HG03196 (cell line): ENCODE data around the gene ALDH1B1.

Source experiments
- ATAC-seq: cut with Tn5 transposase; IDR thresholded peaks from one replicate; pipeline ENCODE4 v1.9.1; 2021; ENCODE audit not compliant: unreplicated experiment

Gene ALDH1B1

DNA sequence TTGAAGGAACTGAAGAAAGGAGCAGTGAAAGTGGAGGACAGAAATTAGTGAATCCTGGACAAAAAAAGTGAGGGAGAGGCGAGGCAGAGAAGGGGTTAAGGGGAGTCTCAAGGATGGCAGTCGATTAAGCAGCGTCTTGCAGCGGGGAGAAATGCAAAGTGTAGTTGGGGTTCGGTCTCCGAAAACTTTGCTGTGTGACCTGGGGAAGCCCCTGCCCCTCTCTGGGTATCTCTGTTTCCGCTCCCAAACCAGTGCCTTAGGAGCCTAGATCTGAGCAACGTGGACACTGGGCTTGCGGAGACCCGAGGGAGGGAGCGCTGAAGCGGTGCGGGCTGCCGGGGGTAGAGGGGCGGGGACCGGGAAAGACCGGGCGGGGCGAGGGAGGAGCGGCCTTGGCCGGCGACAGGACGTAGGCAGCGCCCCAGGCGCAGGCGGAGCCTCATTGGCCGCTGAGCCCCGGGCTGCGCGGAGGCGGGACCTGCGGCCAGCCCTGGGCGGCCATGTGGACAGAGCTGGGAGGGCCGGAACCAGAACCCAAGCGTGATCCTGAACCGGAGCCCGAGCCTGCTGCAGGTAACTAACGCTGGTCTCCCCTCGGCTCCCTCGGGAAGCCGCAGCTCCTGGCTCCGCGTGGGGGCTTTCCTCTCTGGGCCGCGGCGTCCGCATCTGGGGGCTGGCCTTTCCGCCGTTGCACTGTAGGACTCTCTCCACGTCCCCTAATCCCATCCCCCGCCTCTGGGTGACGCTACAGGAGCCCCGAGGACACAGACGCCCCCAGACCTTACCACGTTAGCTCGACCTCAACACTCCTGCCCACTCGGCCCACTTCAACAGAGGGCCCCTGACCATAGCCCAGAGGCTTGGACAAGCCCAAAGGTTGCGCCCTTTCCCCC lies at the start of gene ALDH1B1:
TSS of gene ALDH1B1 (plus strand) at position 468 of the 893 bp plus-strand sequence. CDS start 3,047 bp downstream, outside the sequence.
- ATAC-seq, result peak; percentile 99

GRCh38 chr9:38343037-38343436 lies 49.5 kb upstream of the ALDH1B1 start:
- no peak for ATAC-seq

DNA sequence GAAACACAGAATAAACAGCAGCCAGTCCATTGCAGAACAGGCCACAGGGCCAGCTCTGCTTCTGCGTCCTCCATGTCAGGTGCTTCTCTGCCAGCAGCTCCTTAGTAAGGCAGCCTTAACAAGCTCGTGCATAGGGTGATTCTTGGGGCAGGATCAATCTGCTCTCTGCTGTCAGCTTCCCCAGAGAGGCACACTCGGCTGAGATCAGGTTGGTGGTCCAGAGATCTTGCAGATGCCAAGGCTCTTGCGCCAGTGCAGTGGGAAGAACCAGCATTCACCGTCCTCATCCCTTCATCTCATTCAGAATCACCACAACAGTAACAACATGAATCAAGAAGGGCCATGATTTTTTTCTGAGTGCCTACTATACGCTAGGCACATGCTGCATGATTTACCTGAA lies 49.0 kb upstream of the ALDH1B1 start:
- ATAC-seq, result no peak

DNA sequence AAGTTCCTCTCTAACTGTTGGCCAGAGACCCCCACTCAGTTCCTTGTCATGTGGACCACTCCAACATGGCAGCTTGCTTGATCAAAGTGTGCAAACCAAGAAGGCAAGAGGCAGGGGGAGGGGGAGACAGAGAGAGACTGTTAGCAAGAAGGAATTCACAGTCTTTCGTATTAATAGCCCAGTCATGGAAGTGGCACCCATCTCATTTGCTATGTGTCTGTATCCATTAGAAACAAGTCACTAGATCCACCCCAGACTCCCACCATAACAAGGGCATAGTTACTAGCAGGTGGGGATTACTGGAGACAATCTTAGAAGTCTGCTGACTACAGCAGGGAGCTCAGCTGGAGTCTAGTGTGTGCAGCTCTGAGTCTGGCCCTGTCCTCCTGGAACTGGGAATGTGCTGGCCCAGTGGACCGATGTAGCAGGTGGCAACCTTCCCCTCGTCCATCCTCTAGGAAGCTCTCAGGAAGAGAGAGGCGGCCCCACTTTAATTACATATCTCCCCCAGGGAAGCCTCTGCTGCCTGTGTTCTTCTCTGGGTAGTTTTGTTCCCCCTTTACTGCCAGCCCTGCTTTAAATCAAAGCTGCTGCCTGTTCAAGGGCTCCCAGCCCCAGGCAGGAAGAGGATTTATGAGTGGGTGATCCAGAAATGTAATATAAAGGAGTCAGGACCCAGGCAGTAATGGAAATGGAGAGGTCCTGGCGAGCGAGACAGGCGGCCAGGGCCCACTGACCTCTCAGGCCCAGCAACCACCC lies 47.8 kb upstream of the ALDH1B1 start:
- no peak for ATAC-seq

GRCh38 chr9:38345851-38346755 lies 46.4 kb upstream of the ALDH1B1 start:
- ATAC-seq, result no peak

DNA sequence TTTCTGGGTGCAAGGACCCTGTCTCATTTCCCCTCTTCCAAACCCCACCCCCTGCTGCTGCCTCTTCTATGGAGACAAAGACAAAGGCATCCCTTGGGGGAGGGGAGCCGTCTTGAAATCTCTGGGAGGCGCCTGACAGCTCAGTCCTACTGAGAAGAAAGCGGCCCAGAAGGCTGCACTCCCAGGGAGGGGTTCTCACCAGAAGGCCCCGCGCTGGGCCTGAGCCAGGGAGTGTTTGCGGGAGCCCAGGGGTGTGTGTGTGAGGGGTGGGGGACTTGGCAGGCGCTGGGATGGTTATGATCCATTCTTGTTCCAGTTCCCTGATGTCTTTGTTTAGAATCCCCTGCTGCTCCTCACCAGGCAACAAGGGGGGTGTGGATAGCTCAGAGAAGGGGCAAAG lies 45.7 kb upstream of the ALDH1B1 start:
- ATAC-seq, result no peak

DNA sequence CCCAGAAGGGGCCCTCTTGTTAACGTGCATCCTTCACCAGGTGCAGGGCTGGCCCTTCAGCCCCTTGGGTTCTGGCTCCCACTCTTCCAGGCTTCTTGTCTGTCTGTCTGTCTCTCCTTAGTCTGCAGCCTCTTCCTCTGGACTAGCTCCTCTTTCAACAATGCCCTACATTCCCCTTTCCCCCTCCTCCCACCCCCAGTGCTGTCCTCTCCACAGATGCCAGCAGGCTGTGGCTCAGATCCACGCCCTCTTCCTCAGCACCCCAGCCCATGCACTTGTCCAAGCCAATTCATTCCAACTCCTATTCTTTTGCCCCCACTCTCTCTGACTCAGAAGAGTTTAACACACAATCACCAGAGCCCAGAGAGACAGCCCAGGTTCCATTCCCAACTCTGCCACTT lies 45.2 kb upstream of the ALDH1B1 start:
- no peak for ATAC-seq

- no peak for ATAC-seq
These were observed 44.6 kb upstream of the ALDH1B1 start for GRCh38 chr9:38347946-38348345.

GRCh38 chr9:38350529-38350928 lies 42.0 kb upstream of the ALDH1B1 start:
- ATAC-seq, result no peak

DNA sequence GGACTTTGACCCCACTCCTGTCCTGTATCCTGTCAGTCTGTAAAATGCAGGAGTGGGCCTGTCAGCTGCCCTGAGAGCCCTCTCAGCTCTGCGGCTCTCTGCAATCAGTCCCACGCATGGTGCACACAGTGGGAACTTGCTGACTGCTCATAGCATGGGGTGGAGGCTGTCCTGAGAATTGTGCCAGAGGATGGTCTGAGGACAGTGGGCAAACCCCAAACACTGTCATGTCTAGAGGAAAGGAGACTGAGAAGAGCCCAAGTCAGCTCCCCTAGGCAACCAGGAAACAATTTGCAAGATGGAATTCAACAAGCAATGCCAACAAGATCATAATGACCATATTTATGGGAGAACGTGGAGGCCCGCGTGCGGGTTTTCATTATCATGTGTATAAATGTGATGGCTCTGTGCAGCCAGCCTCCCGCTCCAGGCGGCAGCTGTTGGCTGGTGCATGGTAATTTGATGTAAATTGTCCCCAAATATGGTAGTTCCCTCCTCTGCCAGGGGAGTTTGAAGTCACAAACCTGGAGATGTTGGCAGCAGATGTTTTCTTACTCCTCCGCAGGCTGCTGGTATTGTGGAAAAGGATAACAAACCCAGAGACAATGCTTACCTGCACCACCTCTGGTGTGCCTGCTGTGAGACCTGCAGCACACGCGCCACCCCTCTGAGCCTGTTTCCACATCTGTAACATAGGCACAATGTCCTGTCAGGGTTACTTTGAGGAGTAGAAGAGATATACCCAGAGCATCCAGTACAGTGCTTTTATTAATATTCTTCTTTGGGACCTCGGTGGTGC lies 39.8 kb upstream of the ALDH1B1 start:
- ATAC-seq, result no peak

DNA sequence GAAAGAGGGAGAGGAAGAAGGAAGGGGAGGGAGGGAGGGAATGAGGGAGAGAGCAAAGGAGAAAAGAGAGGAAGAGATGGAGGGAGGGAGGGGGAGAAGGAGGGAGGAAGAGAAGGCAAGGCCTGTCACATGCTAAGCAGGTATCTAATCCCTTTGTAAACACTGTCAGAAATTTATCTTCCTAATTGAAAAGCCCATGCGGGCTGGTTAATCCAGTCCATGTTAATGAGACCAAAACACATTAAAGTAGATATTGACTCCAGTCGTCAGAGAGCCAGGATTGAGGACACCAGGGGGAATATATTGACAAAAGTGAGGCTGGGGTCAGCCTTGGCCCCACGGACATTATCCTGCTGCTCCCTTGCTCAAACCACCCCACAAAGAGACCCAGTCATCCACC lies 37.4 kb upstream of the ALDH1B1 start:
- no peak for ATAC-seq

GRCh38 chr9:38355517-38356120 lies 36.9 kb upstream of the ALDH1B1 start:
- no peak for ATAC-seq

- ATAC-seq, result no peak
These were observed 35.7 kb upstream of the ALDH1B1 start for GRCh38 chr9:38356851-38357250.

GRCh38 chr9:38357350-38358114 lies 35.0 kb upstream of the ALDH1B1 start:
- ATAC-seq, result no peak

GRCh38 chr9:38358390-38359296 lies 33.9 kb upstream of the ALDH1B1 start:
- ATAC-seq, result no peak

DNA sequence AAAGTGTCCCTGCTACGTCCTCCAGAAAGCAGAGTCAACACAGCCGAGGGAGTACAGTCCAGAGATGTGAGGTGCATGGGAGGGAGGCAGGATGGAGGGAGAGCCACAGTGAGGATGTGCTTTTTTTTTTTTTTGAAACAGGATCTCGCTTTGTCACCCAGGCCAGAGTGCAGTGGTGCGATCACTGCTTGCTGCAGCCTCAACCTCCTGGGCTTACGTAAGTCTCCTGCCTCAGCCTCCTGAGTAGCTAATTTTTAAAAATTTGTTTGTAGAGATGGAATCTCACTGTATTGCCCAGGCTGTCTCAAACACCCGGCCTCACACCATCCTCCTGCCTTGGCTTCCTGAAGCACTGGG lies 33.2 kb upstream of the ALDH1B1 start:
- ATAC-seq, result no peak

- no peak for ATAC-seq
These were observed 32.7 kb upstream of the ALDH1B1 start for GRCh38 chr9:38359689-38360385.
